ENCODE measurements around the gene GSTA3.

DNA sequence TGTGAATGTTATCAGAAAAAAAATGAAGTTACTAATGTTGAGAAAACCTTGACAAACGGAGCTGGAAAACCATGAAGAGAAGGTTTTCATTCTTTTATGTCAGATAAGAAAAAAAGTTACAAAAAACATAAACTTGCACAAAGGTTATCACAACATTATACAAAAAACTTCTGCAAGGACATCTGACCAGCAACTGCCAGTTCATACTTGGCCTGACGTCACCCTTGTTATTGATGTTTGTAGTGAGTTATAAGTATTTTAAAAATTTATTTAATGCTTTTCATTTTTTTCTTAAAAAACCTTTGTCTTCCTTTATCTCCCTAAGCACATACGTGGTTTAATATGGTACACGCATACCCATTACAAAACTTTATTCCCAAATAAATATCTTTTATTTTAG lies 16.3 kb downstream of the GSTA3 start:
- no peak for TF ChIP-seq CTCF (IDR thresholded peaks at IDR 0.05)
- no peak for TF ChIP-seq SIN3A (IDR thresholded peaks at IDR 0.05; ENCODE audit: borderline replicate concordance, insufficient read depth, low read depth, low read length)
